Ascending aorta (tissue), 2 donors: Measurements from ENCODE around the gene IL20RA. TPM values are rescaled to one million over a fixed set of nuclear protein-coding genes. Genes with fewer than 3 reads are reported as not detected.

Source experiments
- DNase-seq, 2 donors: peaks; one replicate each; pipeline ENCODE4 v3.0.0-alpha.2; 2019; ENCODE audit warnings: low spot score in 2 of 2
- H3K27ac ChIP-seq, 2 donors: fragments of 200-600 bp; sonication (generic); one replicate each; pipeline ENCODE4 v1.5.1; 2016 to 2017; ENCODE audit warnings: mild to moderate bottlenecking in 1 of 2
- H3K27me3 ChIP-seq: fragments of 200-600 bp; sonication (generic); one replicate; pipeline ENCODE4 v1.5.1; 2017
- H3K36me3 ChIP-seq, 2 donors: fragments of 200-600 bp; sonication (generic); one replicate each; pipeline ENCODE4 v1.5.1; 2016
- H3K4me1 ChIP-seq, 2 donors: fragments of 200-600 bp; sonication (generic); one replicate each; pipeline ENCODE4 v1.5.1; 2016 to 2017; ENCODE audit warnings: mild to moderate bottlenecking in 1 of 2
- H3K4me3 ChIP-seq, 2 donors: fragments of 200-600 bp; sonication (generic); one replicate each; pipeline ENCODE4 v1.5.1; 2016 to 2017; ENCODE audit warnings: mild to moderate bottlenecking in 1 of 2
- H3K9me3 ChIP-seq, 2 donors: fragments of 200-600 bp; sonication (generic); one replicate each; pipeline ENCODE4 v1.5.1; 2016
- CTCF ChIP-seq, 3 experiments: fragments of 200-600 bp in 2 of 3; fragments of 450-650 bp in 1 of 3; sonication (generic) in 2 of 3; IDR thresholded peaks; one replicate each; pipeline ENCODE4 v1.5.1; 2016 to 2019; ENCODE audit warnings: antibody characterized with exemption in 3 of 3, mild to moderate bottlenecking in 1 of 3, moderate library complexity in 1 of 3
- intact Hi-C: fragments of 100-400 bp; cut with DNase I; formaldehyde crosslinking; loops from one replicate; pipeline ENCODE4 v1.15.1; 2023
- total RNA-seq: library from RNA; depleted of rRNA; stranded (reverse); fragments of >200 nt; gene quantifications from one replicate; pipeline ENCODE4 v1.1.0, GENCODE V29; 2016

The IL20RA gene
- total RNA-seq, 1 donor from 2014 or later: not detected

DNA sequence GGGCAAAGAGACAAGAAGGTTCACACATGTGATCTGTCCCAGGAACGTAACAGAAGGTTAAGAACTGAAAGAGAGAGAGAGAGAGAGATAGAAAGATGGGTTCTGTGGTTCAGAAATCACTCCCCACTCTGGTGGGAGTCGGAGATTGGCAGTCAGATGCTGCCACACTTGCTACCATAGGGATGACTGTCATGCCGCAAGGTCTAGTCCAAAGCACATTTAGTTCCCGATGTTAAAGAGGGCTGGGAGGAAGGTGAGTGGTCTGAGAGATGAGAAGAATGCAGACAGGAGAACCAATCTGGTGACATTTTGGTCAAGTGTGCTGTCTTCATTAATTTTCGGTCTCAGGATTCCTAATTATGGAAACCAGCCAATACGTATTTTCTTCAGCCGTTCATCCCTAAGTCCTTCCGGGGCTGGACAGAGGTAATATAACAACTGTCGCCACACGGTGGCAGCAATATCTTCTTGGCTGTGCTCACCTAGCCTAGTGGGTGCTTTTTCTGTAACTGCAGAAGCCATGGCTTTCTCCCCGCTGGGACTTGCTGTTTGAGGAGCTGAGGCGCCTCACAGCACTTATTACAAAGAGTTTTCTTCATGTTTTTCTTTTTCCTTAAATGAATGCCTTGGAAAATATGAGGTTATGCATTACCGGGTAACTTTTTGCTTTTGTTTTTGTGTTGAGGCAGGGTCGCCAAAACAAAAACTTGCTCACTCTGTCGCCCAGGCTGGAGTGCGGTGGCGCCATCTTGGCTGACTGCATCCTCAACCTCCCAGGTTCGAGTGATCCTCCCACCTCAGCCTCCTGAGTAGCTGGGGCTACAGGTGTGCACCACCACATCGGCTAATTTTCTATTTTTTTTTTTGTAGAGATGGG lies 76.7 kb downstream of the IL20RA start:
- no peak for DNase-seq
- peak in 2 of 3 experiments; percentile 32 to 49 for TF ChIP-seq CTCF (IDR thresholded peaks at IDR 0.05)
- H3K36me3 ChIP-seq: no peaks in the 10 kb centered on the region
- H3K4me3 ChIP-seq: no peak overlapping the region
- intact Hi-C loops: no loop called here
- no peak overlapping the region for H3K27ac ChIP-seq
- H3K9me3 ChIP-seq: no peaks in the 10 kb centered on the region
- no peaks in the 10 kb centered on the region for H3K4me1 ChIP-seq
- H3K27me3 ChIP-seq: no peaks in the 10 kb centered on the region

- Histone ChIP-seq H3K4me3 (no peak overlapping the region), H3K27ac (no peak overlapping the region), H3K36me3 (no peaks in the 10 kb centered on the region), H3K9me3 (no peaks in the 10 kb centered on the region), H3K4me1 (no peaks in the 10 kb centered on the region), H3K27me3 (no peaks in the 10 kb centered on the region)
- no peak for TF ChIP-seq CTCF (IDR thresholded peaks at IDR 0.05)
- DNase-seq: no peak
- intact Hi-C loops: no loop called here
Observed at GRCh38 chr6:136964398-136964797, 80.4 kb downstream of the IL20RA start.

DNA sequence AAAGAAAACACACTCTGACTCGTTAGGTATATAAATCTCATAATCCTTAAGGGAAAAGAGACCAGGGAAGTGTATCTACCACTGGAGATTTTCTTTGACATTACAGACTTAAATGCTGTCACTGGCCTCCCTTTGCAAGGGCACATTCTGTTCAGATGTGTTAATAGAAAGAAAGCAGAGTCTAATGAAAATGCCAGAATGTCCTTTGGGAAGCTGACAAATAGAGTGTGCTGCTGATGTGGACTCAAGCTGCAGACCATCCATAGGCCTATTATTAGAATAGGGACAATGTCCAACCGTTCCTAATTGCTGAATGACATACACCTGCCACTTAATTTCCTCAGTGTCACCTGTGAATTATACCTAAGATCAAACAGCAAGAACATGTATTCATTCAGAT lies 81.5 kb downstream of the IL20RA start:
- no peak overlapping the region for H3K4me3 ChIP-seq

DNA sequence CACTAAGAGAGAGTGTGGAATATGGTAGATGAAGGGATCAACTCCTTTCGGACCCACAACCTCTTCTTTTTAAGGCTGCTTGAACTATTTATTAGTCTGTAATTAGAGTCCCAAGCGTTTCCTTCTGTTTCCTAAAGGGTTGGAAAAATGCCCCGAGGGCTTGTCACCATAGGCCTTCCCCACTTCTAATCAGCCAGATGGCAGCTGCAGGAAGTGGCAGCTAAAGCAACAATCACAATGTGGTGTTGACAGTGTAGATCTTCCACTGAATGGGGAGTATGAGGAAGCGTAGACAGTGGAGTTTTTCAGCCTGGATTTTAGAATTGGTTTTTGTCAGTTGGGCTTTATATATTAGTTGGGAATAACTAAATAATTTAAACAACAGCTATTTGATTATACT lies 82.1 kb downstream of the IL20RA start:
- TF ChIP-seq CTCF (IDR thresholded peaks at IDR 0.05): no peak
- no peaks in the 10 kb centered on the region for H3K4me1 ChIP-seq
- intact Hi-C loops: no loop called here
- no peak overlapping the region for H3K27ac ChIP-seq
- no peaks in the 10 kb centered on the region for H3K27me3 ChIP-seq
- H3K9me3 ChIP-seq: no peaks in the 10 kb centered on the region
- H3K36me3 ChIP-seq: no peaks in the 10 kb centered on the region
- DNase-seq: no peak
- H3K4me3 ChIP-seq: no peak overlapping the region

More for the DNA sequence above, 81.5 kb downstream of the IL20RA start:
- DNase-seq: no peak
- Histone ChIP-seq H3K36me3 (no peaks in the 10 kb centered on the region), H3K27me3 (no peaks in the 10 kb centered on the region), H3K4me1 (no peaks in the 10 kb centered on the region), H3K27ac (no peak overlapping the region), H3K9me3 (no peaks in the 10 kb centered on the region)
- no peak for TF ChIP-seq CTCF (IDR thresholded peaks at IDR 0.05)
- intact Hi-C loops: no loop called here

DNA sequence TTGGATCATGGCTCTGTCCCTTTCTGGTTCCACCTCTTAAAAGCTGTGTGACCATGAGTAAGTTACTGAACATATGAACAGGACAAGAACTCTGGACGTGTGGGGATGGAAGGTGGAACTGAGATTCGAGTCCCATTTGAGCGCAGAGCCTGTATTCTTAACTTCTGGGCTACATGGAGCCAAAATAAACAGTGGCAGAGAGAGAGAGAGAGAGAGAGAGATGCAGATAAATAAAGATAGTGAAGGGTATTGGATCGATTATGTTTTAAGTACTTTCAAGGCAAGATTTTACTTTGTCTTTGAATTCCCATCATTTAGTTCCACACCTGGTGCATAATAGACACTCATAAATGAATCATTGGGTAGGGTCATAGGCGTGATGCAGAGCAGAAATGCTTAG lies 82.9 kb downstream of the IL20RA start:
- no peak for TF ChIP-seq CTCF (IDR thresholded peaks at IDR 0.05)
- Histone ChIP-seq H3K27ac (no peak overlapping the region), H3K4me1 (no peaks in the 10 kb centered on the region), H3K36me3 (no peaks in the 10 kb centered on the region), H3K4me3 (no peak overlapping the region), H3K9me3 (no peaks in the 10 kb centered on the region), H3K27me3 (no peaks in the 10 kb centered on the region)
- intact Hi-C loops: no loop called here
- DNase-seq: no peak
